Loucy (cell line): ENCODE measurements around the gene RGS1.
A peak's percentile ranks its signal among the peaks of the same experiment; 100 is the strongest.

Experiments used
- H2AFZ ChIP-seq: fragments of 200-600 bp; sonication (generic); 2 replicates; pipeline ENCODE4 v1.6.0; 2016; ENCODE audit warnings: antibody characterized with exemption, mild to moderate bottlenecking, low read length, moderate library complexity
- H3F3A ChIP-seq: fragments of 200-600 bp; 2 replicates; pipeline ENCODE4 v1.6.0; 2016; ENCODE audit warnings: antibody characterized with exemption, low read depth, mild to moderate bottlenecking
- H3K27me3 ChIP-seq: fragments of 200-600 bp; sonication (generic); 2 replicates; pipeline ENCODE4 v1.6.1; 2014; ENCODE audit warnings: low read length, mild to moderate bottlenecking; ENCODE audit not compliant: insufficient read depth, poor library complexity, severe bottlenecking
- H3K36me3 ChIP-seq: fragments of 200-600 bp; sonication (generic); 2 replicates; pipeline ENCODE4 v1.6.1; 2016; ENCODE audit warnings: low read length; ENCODE audit not compliant: insufficient read depth
- H3K4me1 ChIP-seq: fragments of 200-600 bp; sonication (generic); 2 replicates; pipeline ENCODE4 v1.5.1; 2014; ENCODE audit warnings: low read length, mild to moderate bottlenecking; ENCODE audit not compliant: insufficient read depth, poor library complexity, severe bottlenecking
- H3K4me2 ChIP-seq: fragments of 200-600 bp; sonication (generic); 2 replicates; pipeline ENCODE4 v1.6.0; 2014; ENCODE audit warnings: antibody characterized with exemption, low read length, low read depth, mild to moderate bottlenecking; ENCODE audit not compliant: poor library complexity, severe bottlenecking
- H3K4me3 ChIP-seq: fragments of 200-600 bp; sonication (generic); 2 replicates; pipeline ENCODE4 v1.5.1; 2014; ENCODE audit warnings: low read length, mild to moderate bottlenecking, mixed read lengths; ENCODE audit not compliant: poor library complexity, severe bottlenecking
- H3K79me2 ChIP-seq: fragments of 200-600 bp; sonication (generic); 2 replicates; pipeline ENCODE4 v1.6.1; 2014; ENCODE audit warnings: low read length; ENCODE audit not compliant: insufficient read depth
- H3K9ac ChIP-seq: fragments of 200-600 bp; sonication (generic); 2 replicates; pipeline ENCODE4 v1.6.0; 2014; ENCODE audit warnings: mild to moderate bottlenecking, low read depth, low read length, moderate library complexity; ENCODE audit not compliant: poor library complexity, severe bottlenecking
- H3K9me2 ChIP-seq: fragments of 200-600 bp; sonication (generic); replicated peaks from 2 replicates; pipeline ENCODE4 v1.6.1; 2016; ENCODE audit warnings: low read depth, low read length, mixed read lengths
- H3K9me3 ChIP-seq: fragments of 200-600 bp; sonication (generic); 2 replicates; pipeline ENCODE4 v1.6.1; 2014; ENCODE audit warnings: mild to moderate bottlenecking, antibody characterized with exemption, low read length, low read depth; ENCODE audit not compliant: insufficient read depth
- H4K20me1 ChIP-seq: fragments of 200-600 bp; sonication (generic); 2 replicates; pipeline ENCODE4 v1.6.0; 2014; ENCODE audit warnings: antibody characterized with exemption, low read length, mild to moderate bottlenecking; ENCODE audit not compliant: insufficient read depth, poor library complexity, severe bottlenecking
- EZH2phosphoT487 ChIP-seq: fragments of 200-600 bp; IDR thresholded peaks from 2 replicates; pipeline ENCODE4 v1.6.1; 2018; ENCODE audit warnings: antibody characterized with exemption, mild to moderate bottlenecking, moderate library complexity, borderline replicate concordance
- TF ChIP-seq, protein P1 (sequence below): fragments of 200-600 bp; sonication (generic); conservative IDR thresholded peaks from 2 replicates; pipeline ENCODE4 v1.5.1; 2014; ENCODE audit warnings: mild to moderate bottlenecking, antibody characterized with exemption, low read length

RGS1 gene

GRCh38 chr1:192603218-192603787 is 27.7 kb downstream of the RGS1 start:
- Histone ChIP-seq H3K4me2 (no peak overlapping the region), H3K4me1 (peaks cover 36% of the 10 kb centered on the region), H3K4me3 (no peak overlapping the region), H3F3A (no peaks in the 10 kb centered on the region), H3K36me3 (no peaks in the 10 kb centered on the region), H3K79me2 (no peaks in the 10 kb centered on the region), H3K9me2 (no peaks in the 10 kb centered on the region), H3K9ac (no peak overlapping the region), H2AFZ (no peak overlapping the region), H3K27me3 (no peaks in the 10 kb centered on the region), H4K20me1 (no peaks in the 10 kb centered on the region), H3K9me3 (no peaks in the 10 kb centered on the region)
- TF ChIP-seq EZH2phosphoT487 = no peak
- TF ChIP-seq, protein P1, sequence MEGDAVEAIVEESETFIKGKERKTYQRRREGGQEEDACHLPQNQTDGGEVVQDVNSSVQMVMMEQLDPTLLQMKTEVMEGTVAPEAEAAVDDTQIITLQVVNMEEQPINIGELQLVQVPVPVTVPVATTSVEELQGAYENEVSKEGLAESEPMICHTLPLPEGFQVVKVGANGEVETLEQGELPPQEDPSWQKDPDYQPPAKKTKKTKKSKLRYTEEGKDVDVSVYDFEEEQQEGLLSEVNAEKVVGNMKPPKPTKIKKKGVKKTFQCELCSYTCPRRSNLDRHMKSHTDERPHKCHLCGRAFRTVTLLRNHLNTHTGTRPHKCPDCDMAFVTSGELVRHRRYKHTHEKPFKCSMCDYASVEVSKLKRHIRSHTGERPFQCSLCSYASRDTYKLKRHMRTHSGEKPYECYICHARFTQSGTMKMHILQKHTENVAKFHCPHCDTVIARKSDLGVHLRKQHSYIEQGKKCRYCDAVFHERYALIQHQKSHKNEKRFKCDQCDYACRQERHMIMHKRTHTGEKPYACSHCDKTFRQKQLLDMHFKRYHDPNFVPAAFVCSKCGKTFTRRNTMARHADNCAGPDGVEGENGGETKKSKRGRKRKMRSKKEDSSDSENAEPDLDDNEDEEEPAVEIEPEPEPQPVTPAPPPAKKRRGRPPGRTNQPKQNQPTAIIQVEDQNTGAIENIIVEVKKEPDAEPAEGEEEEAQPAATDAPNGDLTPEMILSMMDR = no peak

DNA sequence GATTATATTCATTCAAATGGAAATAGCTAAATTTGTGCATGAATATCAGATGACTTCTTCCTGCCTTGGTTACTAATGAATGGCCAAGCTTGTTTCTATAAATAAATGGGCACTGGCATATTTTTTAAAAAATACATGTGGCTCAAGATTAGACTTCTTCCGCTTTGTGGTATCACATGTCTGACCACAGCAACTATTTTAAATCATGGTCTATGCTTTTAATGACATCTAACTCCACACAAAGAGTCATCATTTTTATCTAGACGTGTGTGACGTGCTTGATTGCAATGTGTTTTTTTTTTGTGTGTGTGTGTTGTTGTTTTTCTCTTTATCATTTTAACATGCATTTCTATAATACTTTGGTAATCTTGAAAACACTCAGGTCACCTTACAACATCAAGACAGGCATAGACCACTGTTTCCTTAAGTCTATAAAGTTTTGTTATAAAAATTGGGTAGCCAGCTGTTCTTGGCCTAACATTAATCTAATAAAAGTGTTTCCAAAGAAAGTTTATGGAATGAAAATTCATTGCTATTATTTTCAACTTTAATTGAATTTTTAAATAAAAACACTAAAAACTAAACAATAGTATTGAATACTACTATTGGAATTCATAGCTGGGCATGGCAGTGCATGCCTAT is 29.5 kb downstream of the RGS1 start:
- Histone ChIP-seq H3K9me2 (no peaks in the 10 kb centered on the region), H3K4me3 (no peak overlapping the region), H3K9me3 (no peaks in the 10 kb centered on the region), H3K36me3 (no peaks in the 10 kb centered on the region), H4K20me1 (no peaks in the 10 kb centered on the region), H3K79me2 (no peaks in the 10 kb centered on the region), H3F3A (no peaks in the 10 kb centered on the region), H3K4me1 (peaks cover 28% of the 10 kb centered on the region), H3K9ac (no peak overlapping the region), H3K4me2 (peak overlapping the region; percentile 20), H2AFZ (no peak overlapping the region), H3K27me3 (no peaks in the 10 kb centered on the region)
- TF ChIP-seq, protein P1 = no peak
- TF ChIP-seq EZH2phosphoT487 = no peak

DNA sequence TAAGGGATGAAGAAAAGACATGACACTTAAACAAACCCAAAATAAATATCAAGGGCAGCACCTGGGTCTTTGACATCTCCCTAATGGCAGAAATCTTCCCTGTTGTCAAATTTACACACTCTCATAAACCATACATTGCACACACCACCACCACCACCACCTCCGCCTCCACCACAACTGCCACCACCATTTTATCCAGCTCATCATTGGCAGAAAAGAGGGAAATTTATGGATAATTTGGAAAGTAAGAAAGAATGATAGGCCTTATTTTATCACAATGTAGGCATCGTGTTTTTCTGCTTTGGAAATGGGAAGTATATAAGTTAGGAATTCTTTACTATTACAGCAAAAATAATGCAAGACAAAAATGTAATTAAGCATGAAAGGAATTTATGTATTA is 33.1 kb downstream of the RGS1 start:
- Histone ChIP-seq H3K4me2 (no peak overlapping the region), H3K4me3 (no peak overlapping the region)
- no peak for TF ChIP-seq EZH2phosphoT487
- TF ChIP-seq, protein P1 = no peak

More for the DNA sequence above, 33.1 kb downstream of the RGS1 start:
- Histone ChIP-seq H3K9ac (no peak overlapping the region), H4K20me1 (no peaks in the 10 kb centered on the region), H3K9me3 (no peaks in the 10 kb centered on the region), H3K9me2 (no peaks in the 10 kb centered on the region), H3F3A (no peaks in the 10 kb centered on the region), H3K27me3 (no peaks in the 10 kb centered on the region), H2AFZ (no peak overlapping the region), H3K36me3 (no peaks in the 10 kb centered on the region), H3K4me1 (peaks cover 8% of the 10 kb centered on the region), H3K79me2 (no peaks in the 10 kb centered on the region)
